DND-41 (cell line): Measurements from ENCODE around the gene AANAT.

Source experiments
- CTCF ChIP-seq: IDR thresholded peaks from 2 replicates; pipeline ENCODE4 v1.5.1; 2012; ENCODE audit warnings: borderline replicate concordance, low read length, moderate library complexity, mild to moderate bottlenecking; ENCODE audit not compliant: poor library complexity, severe bottlenecking; ENCODE audit errors: extremely low read depth
- EZH2 ChIP-seq: IDR thresholded peaks from 3 replicates; pipeline ENCODE4 v1.6.1; 2012; ENCODE audit warnings: borderline replicate concordance, low read depth, mild to moderate bottlenecking, moderate library complexity, low read length, inconsistent platforms; ENCODE audit not compliant: severe bottlenecking

GRCh38 chr17:76497979-76498875 is 30.8 kb downstream of the AANAT start:
- TF ChIP-seq CTCF (no peak), EZH2 (no peak)
